ENCODE data around the gene PROK2. TPM values are rescaled to one million over a fixed set of nuclear protein-coding genes. Genes with fewer than 3 reads are reported as not detected.

Gene PROK2
- polyA plus RNA-seq, 1 donor (not counting 4 experiments of a cell fraction or from before 2014, with no cell fraction given) = not detected

DNA sequence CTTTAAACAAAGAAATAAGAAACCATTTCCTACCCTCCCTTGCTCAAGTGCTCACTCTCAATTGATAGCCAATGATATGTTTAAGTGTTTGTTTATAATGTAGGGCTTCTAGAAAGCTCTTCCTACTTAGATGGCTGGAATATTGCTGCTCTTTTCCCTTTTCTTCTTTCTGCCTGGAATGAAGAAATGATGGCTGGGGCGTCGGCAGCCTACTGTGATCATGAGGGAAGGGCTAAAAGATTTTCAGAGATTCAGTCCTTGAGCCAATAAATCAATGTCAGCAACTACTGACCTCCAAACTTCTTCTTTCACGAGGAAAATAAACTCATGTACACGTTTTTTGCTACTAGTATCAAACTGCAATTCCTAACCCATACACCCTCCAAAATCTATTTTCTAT, 33.3 kb downstream of the PROK2 start:
- Histone ChIP-seq H3K4me3 (ENCODE audit: control insufficient read depth in 2 of 3, extremely low read depth in 1 of 3, insufficient read depth in 2 of 3, low read depth in 1 of 3, low read length in 3 of 3) (no peak overlapping the region), H4K20me1 (ENCODE audit: control insufficient read depth, extremely low read depth, insufficient read depth, low read length) (no peaks in the 10 kb centered on the region), H3K27ac (ENCODE audit: control insufficient read depth, insufficient read depth, low read length) (no peak overlapping the region), H3K27me3 (ENCODE audit: control insufficient read depth, extremely low read depth, insufficient read depth, low read length) (peaks cover 34% of the 10 kb centered on the region), H3K4me1 (ENCODE audit: control insufficient read depth, extremely low read depth, insufficient read depth, low read length) (no peaks in the 10 kb centered on the region), H2AFZ (ENCODE audit: control insufficient read depth, low read length) (no peak overlapping the region), H3K79me2 (ENCODE audit: control insufficient read depth, insufficient read depth, low read length) (no peaks in the 10 kb centered on the region), H3K9ac (ENCODE audit: control insufficient read depth, extremely low read depth, insufficient read depth, low read length) (no peak overlapping the region), H3K9me3 (ENCODE audit: control insufficient read depth, low read depth, low read length) (no peaks in the 10 kb centered on the region), H3K9me1 (ENCODE audit: control insufficient read depth, extremely low read depth, insufficient read depth, low read length) (no peaks in the 10 kb centered on the region), H3K36me3 (ENCODE audit: control insufficient read depth in 2 of 2, extremely low read depth in 1 of 2, insufficient read depth in 2 of 2, low read length in 2 of 2) (no peaks in the 10 kb centered on the region), H3K4me2 (ENCODE audit: control insufficient read depth, extremely low read depth, insufficient read depth, low read depth, low read length) (no peak overlapping the region)
- no peak for DNase-seq (ENCODE audit: low read depth, low spot score)
- no peak for FAIRE-seq
- TF ChIP-seq EZH2 (IDR thresholded peaks at IDR 0.05; ENCODE audit: low read length) (no peak), CTCF (optimal IDR thresholded peaks at IDR 0.05 in 1 of 3, IDR thresholded peaks at IDR 0.05 in 1 of 3, conservative IDR thresholded peaks at IDR 0.05 in 1 of 3; ENCODE audit: extremely low read depth in 1 of 3, insufficient read depth in 2 of 3, low read length in 3 of 3) (no peak)
- dilution Hi-C loops (cut with MboI; ENCODE audit: extremely low pct_ligation_motif_present, low sequenced_read_pairs) = no loop called here

DNA sequence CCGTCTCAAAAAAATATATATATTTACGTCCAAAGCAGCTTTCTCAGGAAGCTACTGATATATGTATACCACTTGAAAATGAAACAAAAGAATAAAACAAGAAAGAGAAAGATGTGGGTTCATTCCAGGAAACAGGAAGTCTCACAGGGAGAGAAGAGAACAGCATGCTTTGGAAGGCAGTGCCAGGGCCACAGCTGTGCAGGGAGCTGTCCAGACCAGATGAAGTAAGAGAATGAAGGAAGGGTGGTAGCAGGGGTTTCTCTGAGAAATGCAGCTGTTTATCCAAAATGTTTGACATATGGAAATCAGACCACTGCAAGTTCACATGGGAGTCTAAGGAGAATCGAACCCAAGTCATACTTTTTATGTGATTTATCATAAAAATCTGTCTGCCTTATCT, 40.2 kb downstream of the PROK2 start:
- no peak overlapping the region for H3K4me2 ChIP-seq (ENCODE audit: control insufficient read depth, extremely low read depth, insufficient read depth, low read depth, low read length)
- FAIRE-seq (no peak), DNase-seq (ENCODE audit: low read depth, low spot score) (no peak)
- H3K79me2 ChIP-seq (ENCODE audit: control insufficient read depth, insufficient read depth, low read length) = no peaks in the 10 kb centered on the region
- H4K20me1 ChIP-seq (ENCODE audit: control insufficient read depth, extremely low read depth, insufficient read depth, low read length) = no peaks in the 10 kb centered on the region
- dilution Hi-C loops (cut with MboI; ENCODE audit: extremely low pct_ligation_motif_present, low sequenced_read_pairs) = no loop called here
- TF ChIP-seq EZH2 (IDR thresholded peaks at IDR 0.05; ENCODE audit: low read length) = no peak
- no peak for TF ChIP-seq CTCF (optimal IDR thresholded peaks at IDR 0.05 in 1 of 3, IDR thresholded peaks at IDR 0.05 in 1 of 3, conservative IDR thresholded peaks at IDR 0.05 in 1 of 3; ENCODE audit: extremely low read depth in 1 of 3, insufficient read depth in 2 of 3, low read length in 3 of 3)
- no peaks in the 10 kb centered on the region for H3K9me1 ChIP-seq (ENCODE audit: control insufficient read depth, extremely low read depth, insufficient read depth, low read length)
- H3K27ac ChIP-seq (ENCODE audit: control insufficient read depth, insufficient read depth, low read length) = no peak overlapping the region
- H3K27me3 ChIP-seq (ENCODE audit: control insufficient read depth, extremely low read depth, insufficient read depth, low read length) = no peaks in the 10 kb centered on the region
- H3K36me3 ChIP-seq (ENCODE audit: control insufficient read depth in 2 of 2, extremely low read depth in 1 of 2, insufficient read depth in 2 of 2, low read length in 2 of 2) = no peaks in the 10 kb centered on the region
- no peak overlapping the region for H3K4me3 ChIP-seq (ENCODE audit: control insufficient read depth in 2 of 3, extremely low read depth in 1 of 3, insufficient read depth in 2 of 3, low read depth in 1 of 3, low read length in 3 of 3)
- no peaks in the 10 kb centered on the region for H3K4me1 ChIP-seq (ENCODE audit: control insufficient read depth, extremely low read depth, insufficient read depth, low read length)
- no peaks in the 10 kb centered on the region for H3K9me3 ChIP-seq (ENCODE audit: control insufficient read depth, low read depth, low read length)
- no peak overlapping the region for H3K9ac ChIP-seq (ENCODE audit: control insufficient read depth, extremely low read depth, insufficient read depth, low read length)
- H2AFZ ChIP-seq (ENCODE audit: control insufficient read depth, low read length) = no peak overlapping the region
